Left ventricle myocardium inferior (tissue), 1 donor: ENCODE measurements around the gene CHIC2. TPM values are rescaled to one million over a fixed set of nuclear protein-coding genes. Genes with fewer than 3 reads are reported as not detected.
"Not testable (repeated sequence)": the region's sequence is repeated elsewhere in the genome, so short reads cannot be mapped to it uniquely, and the experiment has no call there.

Experiments used
- DNase-seq: peaks from one replicate; pipeline ENCODE4 v3.0.0-alpha.2; 2020
- H3K27ac ChIP-seq: fragments of 200-600 bp; replicated peaks from 2 replicates; pipeline ENCODE4 v1.8.0; 2021
- H3K27me3 ChIP-seq: fragments of 200-600 bp; 2 replicates; pipeline ENCODE4 v1.8.0; 2021; ENCODE audit warnings: low read depth
- H3K36me3 ChIP-seq: fragments of 200-600 bp; 2 replicates; pipeline ENCODE4 v1.8.0; 2021
- H3K4me1 ChIP-seq: fragments of 200-600 bp; 2 replicates; pipeline ENCODE4 v1.8.0; 2021
- H3K4me3 ChIP-seq: fragments of 200-600 bp; 2 replicates; pipeline ENCODE4 v1.8.0; 2021; ENCODE audit warnings: mild to moderate bottlenecking, moderate library complexity
- H3K9me3 ChIP-seq: fragments of 200-600 bp; replicated peaks from 2 replicates; pipeline ENCODE4 v1.8.0; 2021
- intact Hi-C: fragments of 100-400 bp; cut with micrococcal nuclease; formaldehyde crosslinking; loops from one replicate; pipeline ENCODE4 v1.11.0; 2022
- total RNA-seq: library from RNA; stranded (reverse); fragmentation: NEBNext Ultra II Directional; extraction: Animal tissue kit (Norgen Biotek cat#: 25700); gene quantifications from one replicate; pipeline ENCODE4 v1.2.1, GENCODE V29; 2021
- TF ChIP-seq, protein P1 (sequence below): fragments of 200-600 bp; IDR thresholded peaks from 2 replicates; pipeline ENCODE4 v1.8.0; 2021; ENCODE audit warnings: antibody characterized with exemption, mild to moderate bottlenecking, borderline replicate concordance
- donor health status: DM: no; HTN: yes; CAD: no; lungs with severe emphysema.

Gene CHIC2
- total RNA-seq, 1 donor from 2014 or later, result 9.1 TPM

DNA sequence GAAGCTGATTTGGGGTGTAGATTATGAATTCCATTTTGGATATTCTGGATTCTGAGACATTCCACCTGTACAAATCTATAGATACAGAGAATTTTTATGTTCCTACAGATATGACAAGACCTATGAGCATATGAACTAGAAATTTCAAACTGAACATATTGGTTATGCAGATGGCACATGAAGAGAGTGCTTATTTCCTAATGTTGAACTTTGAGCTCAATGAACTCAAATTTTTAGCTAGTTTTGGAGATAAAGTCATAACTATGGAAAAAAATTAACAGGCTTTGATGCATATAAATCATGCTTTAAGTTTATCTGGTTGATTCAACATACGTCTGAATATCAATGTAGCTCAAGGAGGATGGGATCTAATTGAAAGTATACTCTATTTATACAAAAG, 8.9 kb downstream of the CHIC2 start:
- Histone ChIP-seq H3K4me3 (no peak overlapping the region), H3K36me3 (no peaks in the 10 kb centered on the region), H3K9me3 (no peaks in the 10 kb centered on the region), H3K27ac (no peak overlapping the region), H3K27me3 (no peaks in the 10 kb centered on the region), H3K4me1 (peaks cover 79% of the 10 kb centered on the region)
- no peak for DNase-seq
- TF ChIP-seq, protein P1, sequence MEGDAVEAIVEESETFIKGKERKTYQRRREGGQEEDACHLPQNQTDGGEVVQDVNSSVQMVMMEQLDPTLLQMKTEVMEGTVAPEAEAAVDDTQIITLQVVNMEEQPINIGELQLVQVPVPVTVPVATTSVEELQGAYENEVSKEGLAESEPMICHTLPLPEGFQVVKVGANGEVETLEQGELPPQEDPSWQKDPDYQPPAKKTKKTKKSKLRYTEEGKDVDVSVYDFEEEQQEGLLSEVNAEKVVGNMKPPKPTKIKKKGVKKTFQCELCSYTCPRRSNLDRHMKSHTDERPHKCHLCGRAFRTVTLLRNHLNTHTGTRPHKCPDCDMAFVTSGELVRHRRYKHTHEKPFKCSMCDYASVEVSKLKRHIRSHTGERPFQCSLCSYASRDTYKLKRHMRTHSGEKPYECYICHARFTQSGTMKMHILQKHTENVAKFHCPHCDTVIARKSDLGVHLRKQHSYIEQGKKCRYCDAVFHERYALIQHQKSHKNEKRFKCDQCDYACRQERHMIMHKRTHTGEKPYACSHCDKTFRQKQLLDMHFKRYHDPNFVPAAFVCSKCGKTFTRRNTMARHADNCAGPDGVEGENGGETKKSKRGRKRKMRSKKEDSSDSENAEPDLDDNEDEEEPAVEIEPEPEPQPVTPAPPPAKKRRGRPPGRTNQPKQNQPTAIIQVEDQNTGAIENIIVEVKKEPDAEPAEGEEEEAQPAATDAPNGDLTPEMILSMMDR, result no peak
- intact Hi-C loops, result no loop called here

DNA sequence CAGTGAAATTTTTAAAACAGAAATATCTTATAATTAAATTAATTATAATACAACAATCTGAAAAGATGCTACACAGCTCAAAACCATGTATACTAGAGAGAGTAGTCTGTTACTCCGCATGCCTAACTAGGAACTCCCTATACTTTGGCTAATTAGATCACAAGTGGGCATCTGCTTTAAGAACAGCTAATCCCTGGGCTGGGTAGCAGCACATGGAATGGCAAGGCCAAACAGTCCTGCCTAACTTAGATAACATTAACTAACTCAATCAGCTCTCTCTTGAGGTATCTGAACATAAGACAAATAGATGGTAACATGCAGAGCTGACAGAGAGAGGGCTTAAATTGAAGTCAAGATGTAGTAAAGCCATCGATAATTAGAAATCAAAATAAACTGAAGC, 9.9 kb downstream of the CHIC2 start:
- no peak overlapping the region for H3K4me3 ChIP-seq
- H3K27ac ChIP-seq, result no peak overlapping the region
- H3K4me1 ChIP-seq, result peaks cover 79% of the 10 kb centered on the region
- H3K27me3 ChIP-seq, result no peaks in the 10 kb centered on the region
- intact Hi-C loops, result no loop called here
- H3K36me3 ChIP-seq, result no peaks in the 10 kb centered on the region
- TF ChIP-seq, protein P1, result no peak
- no peak for DNase-seq
- H3K9me3 ChIP-seq, result no peaks in the 10 kb centered on the region

DNA sequence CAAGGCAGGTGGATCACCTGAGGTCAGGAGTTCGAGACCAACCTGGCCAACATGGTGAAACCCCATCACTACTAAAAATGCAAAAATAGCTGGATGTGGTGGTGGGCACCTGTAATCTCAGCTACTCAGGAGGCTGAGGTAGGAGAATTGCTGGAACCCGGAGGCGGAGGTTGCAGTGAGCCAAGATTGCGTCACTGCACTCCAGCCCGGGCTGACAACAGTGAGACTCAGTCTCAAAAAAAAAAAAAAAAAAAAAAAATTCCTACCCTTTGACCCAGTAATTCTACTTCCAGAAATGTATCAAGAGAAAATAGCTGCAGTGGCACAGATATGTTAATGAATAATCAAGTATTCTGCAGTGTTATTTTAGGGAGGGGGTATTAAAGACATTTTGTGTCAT, 11.1 kb downstream of the CHIC2 start:
- H3K4me3 ChIP-seq, H3K27ac ChIP-seq, H3K27me3 ChIP-seq, DNase-seq, H3K9me3 ChIP-seq, H3K36me3 ChIP-seq, intact Hi-C loops: not testable (repeated sequence)
- peaks cover 72% of the 10 kb centered on the region for H3K4me1 ChIP-seq

DNA sequence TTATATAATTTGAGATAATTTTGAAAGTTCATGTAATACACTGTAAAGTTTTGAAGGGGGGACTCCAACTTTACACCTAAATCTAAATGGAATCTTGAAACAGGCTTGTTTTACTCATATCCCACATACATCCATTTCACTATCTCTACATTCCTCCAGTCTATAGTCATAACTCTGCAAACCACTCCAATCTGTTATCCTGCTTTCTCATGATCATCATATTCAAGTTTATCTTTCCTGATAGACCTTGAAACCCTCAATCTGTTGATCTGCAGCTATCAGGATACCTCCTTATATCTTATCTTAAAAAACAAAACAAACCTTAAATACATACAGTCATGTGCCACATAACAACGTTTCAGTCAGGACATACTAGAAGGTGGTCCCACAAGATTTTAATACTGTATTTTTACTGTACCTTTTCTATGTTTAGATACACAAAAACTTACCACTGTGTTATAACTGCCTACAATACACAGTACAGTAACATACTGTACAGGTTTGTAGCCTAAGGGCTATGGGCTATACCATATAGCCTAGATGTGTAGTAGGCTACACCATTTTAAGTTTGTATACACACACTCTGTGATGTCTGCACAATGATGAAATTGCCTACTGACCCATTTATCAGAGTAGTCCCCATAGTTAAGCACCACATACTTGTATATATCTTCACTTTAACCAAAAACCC, 14.0 kb downstream of the CHIC2 start:
- no peak overlapping the region for H3K4me3 ChIP-seq
- H3K4me1 ChIP-seq, result peaks cover 46% of the 10 kb centered on the region
- DNase-seq, result no peak
- TF ChIP-seq, protein P1, result no peak
- intact Hi-C loops, result no loop called here
- H3K27me3 ChIP-seq, result no peaks in the 10 kb centered on the region
- H3K9me3 ChIP-seq, result no peaks in the 10 kb centered on the region
- H3K36me3 ChIP-seq, result peaks cover 13% of the 10 kb centered on the region
- H3K27ac ChIP-seq, result no peak overlapping the region

DNA sequence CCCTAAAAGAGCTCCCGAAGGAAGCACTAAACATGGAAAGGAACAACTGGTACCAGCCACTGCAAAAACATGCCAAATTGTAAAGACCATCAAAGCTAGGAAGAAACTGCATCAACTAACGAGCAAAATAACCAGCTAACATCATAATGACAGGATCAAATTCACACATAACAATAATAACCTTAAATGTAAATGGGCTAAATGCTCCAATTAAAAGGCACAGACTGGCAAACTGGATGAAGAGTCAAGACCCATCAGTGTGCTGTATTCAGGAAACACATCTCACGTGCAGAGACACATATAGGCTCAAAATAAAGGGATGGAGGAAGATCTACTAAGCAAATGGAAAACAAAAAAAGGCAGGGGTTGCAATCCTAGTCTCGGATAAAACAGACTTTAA, 20.8 kb downstream of the CHIC2 start:
- H3K4me3 ChIP-seq, DNase-seq, H3K4me1 ChIP-seq, H3K27me3 ChIP-seq, intact Hi-C loops, H3K27ac ChIP-seq: not testable (repeated sequence)
- H3K9me3 ChIP-seq, result peaks cover 15% of the 10 kb centered on the region
- H3K36me3 ChIP-seq, result peaks cover 28% of the 10 kb centered on the region

GRCh38 chr4:54041933-54042332, 22.5 kb downstream of the CHIC2 start:
- TF ChIP-seq, protein P1, result no peak
- Histone ChIP-seq H3K4me1 (no peaks in the 10 kb centered on the region), H3K27ac (no peak overlapping the region), H3K9me3 (peaks cover 15% of the 10 kb centered on the region), H3K27me3 (no peaks in the 10 kb centered on the region), H3K4me3 (no peak overlapping the region), H3K36me3 (peaks cover 17% of the 10 kb centered on the region)
- no peak for DNase-seq
- intact Hi-C loops, result no loop called here
